Fibroblast of lung (primary cell): ENCODE measurements around the gene HBG1. TPM values are rescaled to one million over a fixed set of nuclear protein-coding genes. Genes with fewer than 3 reads are reported as not detected.

ENCODE experiments used
- DNase-seq, 2 donors: peaks; one replicate each; pipeline versions ENCODE4 v3.0.0 to v3.0.0-alpha.2; 2010; ENCODE audit warnings: low read depth in 2 of 2
- H2AFZ ChIP-seq: 2 replicates; pipeline ENCODE4 v1.5.1; 2012; ENCODE audit warnings: low read length, control low read depth, inconsistent platforms
- H3K27ac ChIP-seq: 2 replicates; pipeline ENCODE4 v1.5.1; 2011; ENCODE audit warnings: low read length, control low read depth; ENCODE audit not compliant: insufficient read depth
- H3K27me3 ChIP-seq: 2 replicates; pipeline ENCODE4 v1.5.1; 2011; ENCODE audit warnings: mild to moderate bottlenecking, low read length; ENCODE audit not compliant: control insufficient read depth, insufficient read depth
- H3K36me3 ChIP-seq: 2 replicates; pipeline ENCODE4 v1.5.1; 2011; ENCODE audit warnings: low read length; ENCODE audit not compliant: control insufficient read depth, insufficient read depth
- H3K4me1 ChIP-seq: 2 replicates; pipeline ENCODE4 v1.5.1; 2011; ENCODE audit warnings: low read length; ENCODE audit not compliant: control insufficient read depth, insufficient read depth; ENCODE audit errors: extremely low read depth
- H3K4me2 ChIP-seq: 2 replicates; pipeline ENCODE4 v1.5.1; 2011; ENCODE audit warnings: low read length, control low read depth; ENCODE audit not compliant: insufficient read depth; ENCODE audit errors: extremely low read depth
- H3K4me3 ChIP-seq, 4 experiments: fragments of 200-600 bp in 1 of 4; sonication (generic) in 1 of 4; replicated peaks in 1 of 4; 2 replicates each; pipeline ENCODE4 v1.5.1; 2011 to 2016; ENCODE audit warnings: low read length in 4 of 4, low read depth in 3 of 4, mild to moderate bottlenecking in 3 of 4, control low read depth in 2 of 4, inconsistent platforms in 1 of 4, mixed read lengths in 1 of 4; ENCODE audit not compliant: insufficient read depth in 1 of 4; ENCODE audit errors: control extremely low read depth in 1 of 4
- H3K79me2 ChIP-seq: 2 replicates; pipeline ENCODE4 v1.5.1; 2012; ENCODE audit warnings: mild to moderate bottlenecking, low read length, inconsistent platforms; ENCODE audit not compliant: control insufficient read depth, insufficient read depth
- H3K9ac ChIP-seq: 2 replicates; pipeline ENCODE4 v1.5.1; 2011; ENCODE audit warnings: mild to moderate bottlenecking, low read length, control low read depth; ENCODE audit not compliant: insufficient read depth
- H3K9me3 ChIP-seq: 2 replicates; pipeline ENCODE4 v1.5.1; 2012; ENCODE audit warnings: low read depth, low read length; ENCODE audit not compliant: control insufficient read depth, insufficient read depth
- H4K20me1 ChIP-seq: 2 replicates; pipeline ENCODE4 v1.5.1; 2011; ENCODE audit warnings: low read length; ENCODE audit not compliant: control insufficient read depth, insufficient read depth; ENCODE audit errors: extremely low read depth
- CTCF ChIP-seq, 2 donors: IDR thresholded peaks in 1 of 2; conservative IDR thresholded peaks in 1 of 2; 1 replicate in 1 of 2; 2 replicates in 1 of 2; pipeline ENCODE4 v1.5.1; 2011 to 2012; ENCODE audit warnings: low read length in 2 of 2, control low read depth in 1 of 2, inconsistent platforms in 1 of 2, low read depth in 1 of 2, mild to moderate bottlenecking in 1 of 2
- EZH2 ChIP-seq: IDR thresholded peaks from 2 replicates; pipeline ENCODE4 v1.5.1; 2012; ENCODE audit warnings: low read length, control low read depth, mild to moderate bottlenecking; ENCODE audit errors: missing control alignments
- polyA plus RNA-seq, 2 donors: library from polyadenylated mRNA; depleted of rRNA in 1 of 2; stranded (reverse) in 1 of 2; unstranded in 1 of 2; fragments of >200 nt; gene quantifications; 2 replicates each; pipeline ENCODE4 v1.2.1, GENCODE V29; 2011 to 2012; ENCODE audit warnings: missing spikeins in 1 of 2
- total RNA-seq: library from RNA; depleted of rRNA; stranded (reverse); fragments of >200 nt; gene quantifications from 2 replicates; pipeline ENCODE4 v1.2.1, GENCODE V29; 2014

Gene HBG1
- total and polyA plus RNA-seq, 2 donors (not counting 1 experiment from before 2014, with no cell fraction given), result 0.41 TPM; not detected in 1

DNA sequence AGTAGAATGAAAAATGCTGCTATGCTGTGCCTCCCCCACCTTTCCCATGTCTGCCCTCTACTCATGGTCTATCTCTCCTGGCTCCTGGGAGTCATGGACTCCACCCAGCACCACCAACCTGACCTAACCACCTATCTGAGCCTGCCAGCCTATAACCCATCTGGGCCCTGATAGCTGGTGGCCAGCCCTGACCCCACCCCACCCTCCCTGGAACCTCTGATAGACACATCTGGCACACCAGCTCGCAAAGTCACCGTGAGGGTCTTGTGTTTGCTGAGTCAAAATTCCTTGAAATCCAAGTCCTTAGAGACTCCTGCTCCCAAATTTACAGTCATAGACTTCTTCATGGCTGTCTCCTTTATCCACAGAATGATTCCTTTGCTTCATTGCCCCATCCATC lies 35.0 kb upstream of the HBG1 start:
- DNase-seq, result no peak
- TF ChIP-seq EZH2 (no peak), CTCF (conservative IDR thresholded peaks at IDR 0.05 in 1 of 2, IDR thresholded peaks at IDR 0.05 in 1 of 2; ENCODE audit: low read depth in 1 of 2, low read length in 2 of 2) (no peak)
- Histone ChIP-seq H3K9ac (no peak overlapping the region), H3K36me3 (no peaks in the 10 kb centered on the region), H3K27ac (no peak overlapping the region), H3K79me2 (no peaks in the 10 kb centered on the region), H3K4me2 (no peak overlapping the region), H3K27me3 (no peaks in the 10 kb centered on the region), H3K9me3 (no peaks in the 10 kb centered on the region), H4K20me1 (no peaks in the 10 kb centered on the region), H3K4me1 (peaks cover 14% of the 10 kb centered on the region), H2AFZ (no peak overlapping the region), H3K4me3 (no peak overlapping the region)

DNA sequence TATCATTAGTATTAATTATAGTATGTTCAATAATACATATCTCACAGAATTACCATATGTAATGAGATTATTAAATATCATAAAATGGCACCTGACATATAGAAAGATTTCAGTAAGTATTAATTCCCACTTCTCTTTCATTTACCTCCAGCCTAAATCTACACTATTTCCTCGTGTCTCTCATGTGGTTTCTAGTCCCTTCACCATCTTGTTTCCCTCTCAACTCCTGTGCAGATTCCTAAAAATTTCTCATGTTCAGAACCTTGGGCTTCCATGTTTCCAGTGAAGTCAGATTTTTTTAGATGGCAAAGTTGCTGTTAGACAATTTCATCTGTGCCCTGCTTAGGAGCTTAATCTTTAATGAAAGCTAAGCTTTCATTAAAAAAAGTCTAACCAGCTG lies 34.2 kb upstream of the HBG1 start:
- no peak overlapping the region for H3K4me2 ChIP-seq
- no peak for TF ChIP-seq EZH2
- TF ChIP-seq CTCF (conservative IDR thresholded peaks at IDR 0.05 in 1 of 2, IDR thresholded peaks at IDR 0.05 in 1 of 2; ENCODE audit: low read depth in 1 of 2, low read length in 2 of 2), result no peak
- no peaks in the 10 kb centered on the region for H3K9me3 ChIP-seq
- H3K9ac ChIP-seq, result no peak overlapping the region
- no peaks in the 10 kb centered on the region for H3K79me2 ChIP-seq
- no peaks in the 10 kb centered on the region for H3K27me3 ChIP-seq
- no peak overlapping the region for H3K27ac ChIP-seq
- no peak overlapping the region for H2AFZ ChIP-seq
- H4K20me1 ChIP-seq, result no peaks in the 10 kb centered on the region
- no peaks in the 10 kb centered on the region for H3K36me3 ChIP-seq
- peaks cover 16% of the 10 kb centered on the region for H3K4me1 ChIP-seq
- DNase-seq, result no peak
- no peak overlapping the region for H3K4me3 ChIP-seq

DNA sequence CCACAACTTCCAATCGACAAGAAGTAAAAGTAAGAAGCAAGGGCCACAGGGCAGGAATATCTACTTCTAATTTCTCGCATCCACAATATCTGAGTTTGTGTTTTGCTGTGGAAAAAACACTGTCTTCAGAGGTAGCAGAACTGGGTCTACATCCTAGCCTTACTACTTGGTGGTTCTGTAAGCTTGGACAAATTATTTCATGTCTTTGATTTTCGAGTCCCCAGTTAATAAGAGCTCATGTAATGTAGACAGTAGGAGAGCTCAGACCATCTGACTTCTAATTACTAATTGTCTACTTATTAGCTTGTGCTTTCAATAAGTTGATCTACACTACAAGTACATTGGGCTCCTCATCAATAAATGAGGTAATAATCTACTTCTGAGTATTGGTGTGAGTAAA lies 33.4 kb upstream of the HBG1 start:
- TF ChIP-seq EZH2 (no peak), CTCF (conservative IDR thresholded peaks at IDR 0.05 in 1 of 2, IDR thresholded peaks at IDR 0.05 in 1 of 2; ENCODE audit: low read depth in 1 of 2, low read length in 2 of 2) (no peak)
- no peaks in the 10 kb centered on the region for H3K79me2 ChIP-seq
- no peak overlapping the region for H2AFZ ChIP-seq
- no peak overlapping the region for H3K4me2 ChIP-seq
- no peak overlapping the region for H3K4me3 ChIP-seq
- no peaks in the 10 kb centered on the region for H3K9me3 ChIP-seq
- no peaks in the 10 kb centered on the region for H3K27me3 ChIP-seq
- no peaks in the 10 kb centered on the region for H3K36me3 ChIP-seq
- no peak for DNase-seq
- no peaks in the 10 kb centered on the region for H4K20me1 ChIP-seq
- H3K4me1 ChIP-seq, result peaks cover 14% of the 10 kb centered on the region
- H3K27ac ChIP-seq, result no peak overlapping the region
- no peak overlapping the region for H3K9ac ChIP-seq
